ENCODE measurements around the gene FRAS1. TPM values are rescaled to one million over a fixed set of nuclear protein-coding genes. Genes with fewer than 3 reads are reported as not detected.
"Not testable (repeated sequence)": the region's sequence is repeated elsewhere in the genome, so short reads cannot be mapped to it uniquely, and the experiment has no call there.

FRAS1 gene
- total RNA-seq, 1 donor from 2014 or later = 24.6 TPM

DNA sequence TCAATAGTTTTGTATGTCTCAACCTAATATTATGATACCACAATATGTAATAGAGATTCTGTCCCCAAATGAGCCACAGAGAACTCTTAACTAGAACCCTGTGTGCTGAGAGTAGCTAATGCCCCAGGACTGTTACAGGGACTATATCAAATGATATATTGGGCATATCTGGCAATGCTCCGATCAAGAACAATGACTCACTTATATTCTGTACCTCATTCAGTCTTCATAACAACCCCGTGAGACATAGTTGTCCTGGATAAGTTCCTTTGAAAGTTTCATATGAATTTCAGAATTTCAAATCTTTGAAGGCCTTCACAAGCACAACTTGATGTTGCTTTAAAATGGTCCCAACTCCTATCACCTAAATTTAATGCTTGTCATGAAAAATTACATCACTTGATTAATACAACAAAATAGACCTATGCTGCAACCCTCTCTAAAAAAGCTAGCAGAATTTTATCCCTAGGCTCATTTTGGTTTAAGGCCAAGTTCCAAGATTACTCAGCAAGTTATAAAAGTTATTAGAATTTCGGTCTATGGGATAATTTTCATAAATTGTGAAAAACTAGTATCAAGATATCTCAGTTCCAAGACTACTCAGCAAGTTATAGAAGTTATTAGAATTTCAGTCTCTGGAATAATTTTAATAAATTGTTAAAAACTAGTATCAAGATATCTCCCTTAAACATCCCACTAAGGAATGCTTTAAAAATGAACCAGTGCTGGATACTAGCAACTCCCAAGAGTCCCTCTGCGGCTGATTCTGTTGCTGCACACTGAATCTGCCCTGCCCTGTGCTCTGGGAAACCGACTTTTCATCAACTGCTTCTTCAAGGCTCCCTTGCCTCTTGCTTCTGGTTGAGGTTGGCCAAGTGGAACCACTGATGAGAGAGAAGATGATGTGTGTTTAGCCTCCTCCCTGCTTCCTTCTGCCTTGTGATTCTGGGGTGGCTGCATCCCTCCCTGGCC, 488.4 kb downstream of the FRAS1 start:
- Histone ChIP-seq H3K9ac (ENCODE audit: low read length) (no peak overlapping the region), H3K36me3 (ENCODE audit: insufficient read depth, low read length) (no peaks in the 10 kb centered on the region), H3K27ac (ENCODE audit: low read depth, low read length) (no peak overlapping the region), H4K20me1 (ENCODE audit: insufficient read depth, low read length) (no peaks in the 10 kb centered on the region), H3K4me3 (ENCODE audit: insufficient read depth, low read depth, low read length) (no peak overlapping the region), H2AFZ (ENCODE audit: low read depth, low read length) (no peak overlapping the region), H3K9me3 (ENCODE audit: insufficient read depth, low read depth, low read length) (no peaks in the 10 kb centered on the region), H3K79me2 (ENCODE audit: insufficient read depth, low read length) (no peaks in the 10 kb centered on the region), H3K4me1 (ENCODE audit: insufficient read depth, low read length) (peaks cover 4% of the 10 kb centered on the region), H3K4me2 (ENCODE audit: low read length) (no peak overlapping the region), H3K27me3 (ENCODE audit: insufficient read depth, low read length) (no peaks in the 10 kb centered on the region)
- no peak for FAIRE-seq
- Mint-ChIP-seq H3K4me3 (ENCODE audit: unreplicated experiment) (no peak overlapping the region), H3K27me3 (ENCODE audit: low read depth, unreplicated experiment) (no peaks in the 10 kb centered on the region), H3K36me3 (ENCODE audit: low read depth, unreplicated experiment) (peaks cover 8% of the 10 kb centered on the region), H3K27ac (ENCODE audit: unreplicated experiment) (no peak overlapping the region), H3K4me1 (ENCODE audit: low read depth, unreplicated experiment) (peaks cover 6% of the 10 kb centered on the region), H3K9me3 (ENCODE audit: unreplicated experiment) (no peaks in the 10 kb centered on the region)
- DNase-seq (ENCODE audit: low read depth) = peak; percentile 62
- no peak for TF ChIP-seq EZH2 (IDR thresholded peaks at IDR 0.05; ENCODE audit: insufficient read depth, low read length)

DNA sequence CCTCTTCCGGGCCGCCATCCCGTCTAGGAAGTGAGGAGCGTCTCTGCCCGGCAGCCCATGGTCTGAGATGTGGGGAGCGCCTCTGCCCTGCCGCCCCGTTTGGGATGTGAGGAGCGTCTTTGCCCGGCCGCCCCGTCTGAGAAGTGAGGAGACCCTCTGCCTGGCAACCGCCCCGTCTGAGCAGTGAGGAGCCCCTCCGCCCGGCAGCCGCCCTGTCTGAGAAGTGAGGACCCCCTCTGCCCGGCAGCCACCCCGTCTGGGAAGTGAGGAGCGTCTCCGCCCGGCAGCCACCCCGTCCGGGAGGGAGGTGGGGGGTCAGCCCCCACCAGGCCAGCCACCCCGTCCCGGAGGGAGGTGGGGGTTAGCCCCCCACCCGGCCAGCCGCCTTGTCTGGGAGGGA, 490.8 kb downstream of the FRAS1 start:
- peaks cover 18% of the 10 kb centered on the region for H3K4me1 ChIP-seq (ENCODE audit: insufficient read depth, low read length)
- not testable (repeated sequence) for H3K36me3 ChIP-seq (ENCODE audit: insufficient read depth, low read length); H3K4me3 Mint-ChIP-seq (ENCODE audit: unreplicated experiment); H3K4me3 ChIP-seq (ENCODE audit: insufficient read depth, low read depth, low read length); FAIRE-seq; H3K9ac ChIP-seq (ENCODE audit: low read length); H3K9me3 ChIP-seq (ENCODE audit: insufficient read depth, low read depth, low read length); H3K9me3 Mint-ChIP-seq (ENCODE audit: unreplicated experiment); H3K27me3 Mint-ChIP-seq (ENCODE audit: low read depth, unreplicated experiment); H2AFZ ChIP-seq (ENCODE audit: low read depth, low read length); H4K20me1 ChIP-seq (ENCODE audit: insufficient read depth, low read length); H3K27ac ChIP-seq (ENCODE audit: low read depth, low read length); DNase-seq (ENCODE audit: low read depth); H3K36me3 Mint-ChIP-seq (ENCODE audit: low read depth, unreplicated experiment); H3K27me3 ChIP-seq (ENCODE audit: insufficient read depth, low read length); H3K4me2 ChIP-seq (ENCODE audit: low read length); H3K27ac Mint-ChIP-seq (ENCODE audit: unreplicated experiment); H3K79me2 ChIP-seq (ENCODE audit: insufficient read depth, low read length)
- peaks cover 20% of the 10 kb centered on the region for H3K4me1 Mint-ChIP-seq (ENCODE audit: low read depth, unreplicated experiment)

DNA sequence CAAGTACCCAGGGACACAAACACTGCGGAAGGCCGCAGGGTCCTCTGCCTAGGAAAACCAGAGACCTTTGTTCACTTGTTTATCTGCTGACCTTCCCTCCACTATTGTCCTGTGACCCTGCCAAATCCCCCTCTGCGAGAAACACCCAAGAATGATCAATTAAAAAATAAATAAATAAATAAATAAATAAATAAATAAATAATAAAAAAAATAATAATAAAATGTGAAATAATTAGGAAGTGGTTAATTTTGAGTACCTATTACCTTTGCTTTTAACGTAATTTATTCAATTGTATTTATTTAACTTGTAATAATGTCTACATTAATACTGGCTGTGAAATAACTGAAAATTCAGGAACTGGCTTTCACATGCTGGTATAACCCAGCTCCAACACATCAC, 491.8 kb downstream of the FRAS1 start:
- not testable (repeated sequence) for H2AFZ ChIP-seq (ENCODE audit: low read depth, low read length)
- peaks cover 23% of the 10 kb centered on the region for H3K4me1 Mint-ChIP-seq (ENCODE audit: low read depth, unreplicated experiment)

More for the DNA sequence above, 491.8 kb downstream of the FRAS1 start:
- not testable (repeated sequence) for FAIRE-seq; H3K27ac Mint-ChIP-seq (ENCODE audit: unreplicated experiment); H3K4me3 Mint-ChIP-seq (ENCODE audit: unreplicated experiment); H3K36me3 Mint-ChIP-seq (ENCODE audit: low read depth, unreplicated experiment); H3K9me3 Mint-ChIP-seq (ENCODE audit: unreplicated experiment); H3K4me3 ChIP-seq (ENCODE audit: insufficient read depth, low read depth, low read length); H3K27ac ChIP-seq (ENCODE audit: low read depth, low read length); H3K4me2 ChIP-seq (ENCODE audit: low read length); H3K79me2 ChIP-seq (ENCODE audit: insufficient read depth, low read length); H3K27me3 ChIP-seq (ENCODE audit: insufficient read depth, low read length); H3K9me3 ChIP-seq (ENCODE audit: insufficient read depth, low read depth, low read length); DNase-seq (ENCODE audit: low read depth); H3K27me3 Mint-ChIP-seq (ENCODE audit: low read depth, unreplicated experiment); H3K36me3 ChIP-seq (ENCODE audit: insufficient read depth, low read length); H3K9ac ChIP-seq (ENCODE audit: low read length); H4K20me1 ChIP-seq (ENCODE audit: insufficient read depth, low read length)
- peaks cover 19% of the 10 kb centered on the region for H3K4me1 ChIP-seq (ENCODE audit: insufficient read depth, low read length)
